ENCODE measurements around the gene CTNNA3.

DNA sequence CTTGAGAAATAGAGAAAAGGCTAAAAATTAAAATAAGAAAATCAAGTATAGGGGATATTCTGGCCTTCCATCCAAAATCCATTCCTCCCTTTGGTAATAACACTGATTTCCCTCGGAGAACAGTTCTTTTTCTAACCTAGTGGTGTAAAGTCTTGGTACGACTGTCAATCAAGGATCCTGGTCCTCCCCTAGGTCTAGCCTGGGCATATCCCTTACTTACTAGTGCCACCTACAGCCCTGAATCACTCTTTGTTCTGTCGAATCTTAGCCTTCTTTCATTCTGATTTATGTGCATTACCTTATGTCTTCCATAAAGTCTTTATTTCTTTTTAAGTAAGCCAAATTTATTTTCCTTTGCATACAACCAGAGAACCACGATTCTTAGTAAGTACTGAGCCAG, 1068.8 kb downstream of the CTNNA3 start:
- TF ChIP-seq, protein P1, sequence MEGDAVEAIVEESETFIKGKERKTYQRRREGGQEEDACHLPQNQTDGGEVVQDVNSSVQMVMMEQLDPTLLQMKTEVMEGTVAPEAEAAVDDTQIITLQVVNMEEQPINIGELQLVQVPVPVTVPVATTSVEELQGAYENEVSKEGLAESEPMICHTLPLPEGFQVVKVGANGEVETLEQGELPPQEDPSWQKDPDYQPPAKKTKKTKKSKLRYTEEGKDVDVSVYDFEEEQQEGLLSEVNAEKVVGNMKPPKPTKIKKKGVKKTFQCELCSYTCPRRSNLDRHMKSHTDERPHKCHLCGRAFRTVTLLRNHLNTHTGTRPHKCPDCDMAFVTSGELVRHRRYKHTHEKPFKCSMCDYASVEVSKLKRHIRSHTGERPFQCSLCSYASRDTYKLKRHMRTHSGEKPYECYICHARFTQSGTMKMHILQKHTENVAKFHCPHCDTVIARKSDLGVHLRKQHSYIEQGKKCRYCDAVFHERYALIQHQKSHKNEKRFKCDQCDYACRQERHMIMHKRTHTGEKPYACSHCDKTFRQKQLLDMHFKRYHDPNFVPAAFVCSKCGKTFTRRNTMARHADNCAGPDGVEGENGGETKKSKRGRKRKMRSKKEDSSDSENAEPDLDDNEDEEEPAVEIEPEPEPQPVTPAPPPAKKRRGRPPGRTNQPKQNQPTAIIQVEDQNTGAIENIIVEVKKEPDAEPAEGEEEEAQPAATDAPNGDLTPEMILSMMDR (IDR thresholded peaks at IDR 0.05): no peak
- TF ChIP-seq POLR2A (IDR thresholded peaks at IDR 0.05): no peak

All from lower leg skin (tissue), 3 donors.